ENCODE results near the gene HEXA. TPM values are rescaled to one million over a fixed set of nuclear protein-coding genes. Genes with fewer than 3 reads are reported as not detected.
A peak's percentile ranks its signal among the peaks of the same experiment; 100 is the strongest.
"Not testable (repeated sequence)": the region's sequence is repeated elsewhere in the genome, so short reads cannot be mapped to it uniquely, and the experiment has no call there.

The HEXA gene
- total RNA-seq (100 to 1,000 TPM; 102 to 110 TPM), polyA plus RNA-seq (100 to 1,000 TPM in 1 of 3 donors, 10 to 100 TPM in 2; 80.0 to 113 (median 94.7) TPM), total RNA-seq (44.3 to 98.4 (median 62.5) reads per million in 6 experiments)

DNA sequence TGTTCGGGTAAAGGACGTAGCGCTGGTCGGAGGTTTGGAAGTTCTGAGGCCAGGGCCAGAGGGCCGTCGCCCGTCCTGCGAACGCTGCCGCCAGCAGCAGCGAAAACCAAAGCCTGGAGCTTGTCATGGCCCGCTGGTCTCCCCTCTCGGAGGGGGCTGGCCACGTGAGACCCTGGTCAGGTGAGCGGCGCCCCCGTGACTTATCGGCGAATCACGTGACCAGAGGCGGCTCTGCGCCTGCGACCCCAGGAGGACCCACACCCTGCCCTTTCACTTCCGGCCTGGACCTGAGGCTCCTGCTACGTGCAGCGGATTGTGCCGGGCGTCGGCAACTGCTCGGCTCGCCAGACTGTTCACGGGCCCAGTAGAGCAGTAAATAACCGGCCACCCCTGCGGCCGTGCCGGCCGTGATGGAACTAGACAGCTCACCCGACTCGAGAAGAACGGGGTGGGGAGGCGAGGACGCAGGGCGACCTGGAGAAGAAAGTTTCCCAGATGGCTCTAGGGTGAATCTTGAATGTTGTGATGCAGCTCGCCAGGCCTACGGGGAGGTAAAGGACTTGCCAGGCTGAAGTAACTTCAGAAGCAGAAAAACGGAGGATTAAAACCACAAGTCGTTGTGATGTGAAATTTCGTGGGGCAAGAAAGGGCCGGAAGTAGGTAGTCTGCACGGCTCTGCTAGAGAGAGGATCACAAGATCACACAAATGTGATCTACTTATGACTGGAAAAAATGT, at the start of gene HEXA:
Gene HEXA (minus strand): TSS at position 169 of the 736 bp plus-strand sequence. CDS start 42 bp downstream, at position 127.
- POLR2A ChIA-PET = interaction anchor here (0.6 to 3.5 kb wide), 27 partner anchors 9 to 407 kb away, joined by 3 to 55 read pairs (median 4); partner anchors contain the start of genes ADPGK, ARIH1, BBS4 and CELF6
- peaks cover 35 to 69% (median 61%) of the 10 kb centered on the region in 4 donors for H3K4me1 Mint-ChIP-seq

DNA sequence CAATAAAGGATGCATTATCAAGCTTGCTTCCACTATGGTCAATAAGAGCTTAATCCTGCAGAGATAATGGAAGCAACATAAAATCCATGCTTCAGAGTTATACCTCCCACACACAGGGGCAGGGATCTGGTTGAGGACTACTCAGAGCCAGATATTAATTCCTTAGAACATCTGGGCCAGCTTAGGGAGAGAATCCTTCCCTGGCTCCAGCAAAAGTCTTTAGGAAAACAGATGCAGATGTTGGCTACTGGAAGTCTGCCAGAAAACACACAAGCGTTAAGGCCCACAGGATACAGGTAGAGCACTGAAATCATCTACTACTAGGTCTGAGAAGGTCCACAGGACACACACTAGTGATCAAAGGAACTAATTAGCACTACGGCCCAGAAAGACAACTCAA, 47.4 kb upstream of the HEXA start:
- ATAC-seq (no peak), DNase-seq (no peak)
- Mint-ChIP-seq H3K27me3 (peaks cover 0 to 2% (median 0%) of the 10 kb centered on the region in 5 donors), H3K4me3 (no peak overlapping the region), H3K27ac (no peak overlapping the region), H3K4me1 (peaks cover 0 to 11% (median under 1%) of the 10 kb centered on the region in 4 donors), H3K9me3 (peaks cover 8 to 35% (median 24%) of the 10 kb centered on the region in 9 donors), H3K36me3 (peaks cover 0 to 27% (median 6%) of the 10 kb centered on the region in 3 donors)
- POLR2A ChIA-PET = no interaction called here

More for the DNA sequence above, at the start of gene HEXA:
- peaks cover 0 to 17% (median 0%) of the 10 kb centered on the region in 3 donors for H3K36me3 Mint-ChIP-seq
- H3K9me3 Mint-ChIP-seq = peaks cover 0 to 3% (median 0%) of the 10 kb centered on the region in 9 donors
- H3K4me3 Mint-ChIP-seq = peak within 1 kb of the TSS; percentile 89 to 99 (median 95)
- ATAC-seq (peak; percentile 83 to 87), DNase-seq (peak; percentile 95 to 100 (median 98))
- H3K27me3 Mint-ChIP-seq = peaks cover 0 to 9% (median 0%) of the 10 kb centered on the region in 5 donors
- H3K27ac Mint-ChIP-seq = peak within 1 kb of the TSS; percentile 95 to 100 (median 98)

GRCh38 chr15:72421484-72421883, 45.7 kb upstream of the HEXA start:
- H3K4me3 Mint-ChIP-seq = no peak overlapping the region
- peaks cover 4 to 18% (median 13%) of the 10 kb centered on the region in 9 donors for H3K9me3 Mint-ChIP-seq
- H3K27ac Mint-ChIP-seq = no peak overlapping the region
- DNase-seq = no peak
- peaks cover 0 to 15% (median 2%) of the 10 kb centered on the region in 3 donors for H3K36me3 Mint-ChIP-seq
- POLR2A ChIA-PET = no interaction called here
- peaks cover 0 to 4% (median 0%) of the 10 kb centered on the region in 5 donors for H3K27me3 Mint-ChIP-seq
- ATAC-seq = no peak
- peaks cover 0 to 1% (median under 1%) of the 10 kb centered on the region in 4 donors for H3K4me1 Mint-ChIP-seq

GRCh38 chr15:72420576-72420975, 44.8 kb upstream of the HEXA start:
- no peak for ATAC-seq
- H3K27me3 Mint-ChIP-seq = peaks cover 0 to 4% (median 0%) of the 10 kb centered on the region in 5 donors
- POLR2A ChIA-PET = interaction anchor here (0.6 kb wide), 1 partner anchor 178 kb away, joined by 3 read pairs; no protein-coding TSS in a partner anchor
- DNase-seq = no peak
- H3K27ac Mint-ChIP-seq = peak overlapping the region in 1 of 10 donors; percentile 57
- H3K4me3 Mint-ChIP-seq = no peak overlapping the region
- peaks cover 3 to 11% (median 8%) of the 10 kb centered on the region in 9 donors for H3K9me3 Mint-ChIP-seq
- peaks cover 0 to 9% (median 2%) of the 10 kb centered on the region in 3 donors for H3K36me3 Mint-ChIP-seq
- peaks cover 0 to 1% (median 0%) of the 10 kb centered on the region in 4 donors for H3K4me1 Mint-ChIP-seq

DNA sequence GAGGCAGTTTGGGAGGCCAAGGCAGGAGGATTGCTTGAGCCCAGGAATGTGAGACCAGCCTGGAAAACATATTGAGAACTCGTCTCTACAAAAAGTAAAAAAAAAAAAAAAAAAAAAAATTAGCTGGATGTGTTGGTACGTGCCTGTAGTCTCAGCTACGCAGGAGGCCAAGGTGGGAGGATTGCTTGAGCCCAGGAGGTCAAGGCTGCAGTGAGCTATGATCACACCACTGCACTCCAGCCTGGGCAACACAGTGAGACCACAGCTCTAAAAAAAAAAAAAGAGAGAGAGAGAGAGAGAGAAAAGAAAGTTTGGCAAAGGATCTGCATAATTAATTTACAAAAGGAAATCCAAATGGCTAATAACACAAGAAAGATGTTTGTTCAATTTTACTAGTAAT, 44.0 kb upstream of the HEXA start:
- H3K4me3 Mint-ChIP-seq, H3K4me1 Mint-ChIP-seq, DNase-seq, ATAC-seq, H3K9me3 Mint-ChIP-seq, H3K36me3 Mint-ChIP-seq, H3K27me3 Mint-ChIP-seq, H3K27ac Mint-ChIP-seq: not testable (repeated sequence)
- POLR2A ChIA-PET = interaction anchor here (0.6 kb wide), 2 partner anchors 84 to 179 kb away, joined by 3 to 5 read pairs; no protein-coding TSS in a partner anchor

- POLR2A ChIA-PET = no interaction called here
- Mint-ChIP-seq H3K4me3 (no peak overlapping the region), H3K9me3 (peaks cover 0 to 11% (median 1%) of the 10 kb centered on the region in 9 donors)
These were observed 39.5 kb upstream of the HEXA start for GRCh38 chr15:72415304-72415703.

GRCh38 chr15:72413337-72413736, 37.5 kb upstream of the HEXA start:
- not testable (repeated sequence) for ATAC-seq, H3K4me3 Mint-ChIP-seq
- H3K9me3 Mint-ChIP-seq = peaks cover 0 to 11% (median 1%) of the 10 kb centered on the region in 9 donors

More at GRCh38 chr15:72415304-72415703, 39.5 kb upstream of the HEXA start:
- Mint-ChIP-seq H3K27ac (no peak overlapping the region), H3K27me3 (peaks cover under 1 to 7% (median 2%) of the 10 kb centered on the region in 5 donors), H3K4me1 (no peaks in the 10 kb centered on the region), H3K36me3 (peaks cover 0 to 7% (median 0%) of the 10 kb centered on the region in 3 donors)
- DNase-seq = no peak
- ATAC-seq = no peak

GRCh38 chr15:72411544-72411943, 35.7 kb upstream of the HEXA start:
- DNase-seq = no peak
- H3K4me3 Mint-ChIP-seq = no peak overlapping the region
- no peak overlapping the region for H3K27ac Mint-ChIP-seq
- POLR2A ChIA-PET = no interaction called here
- peaks cover 4 to 32% (median 16%) of the 10 kb centered on the region in 5 donors for H3K27me3 Mint-ChIP-seq
- H3K9me3 Mint-ChIP-seq = peaks cover 0 to 11% (median 1%) of the 10 kb centered on the region in 9 donors
- H3K36me3 Mint-ChIP-seq = peaks cover 0 to 7% (median 0%) of the 10 kb centered on the region in 3 donors
- H3K4me1 Mint-ChIP-seq = no peaks in the 10 kb centered on the region
- no peak for ATAC-seq

More at GRCh38 chr15:72413337-72413736, 37.5 kb upstream of the HEXA start:
- H3K4me1 Mint-ChIP-seq, H3K36me3 Mint-ChIP-seq, POLR2A ChIA-PET, H3K27ac Mint-ChIP-seq, DNase-seq: not testable (repeated sequence)
- peaks cover 7 to 17% (median 8%) of the 10 kb centered on the region in 5 donors for H3K27me3 Mint-ChIP-seq

DNA sequence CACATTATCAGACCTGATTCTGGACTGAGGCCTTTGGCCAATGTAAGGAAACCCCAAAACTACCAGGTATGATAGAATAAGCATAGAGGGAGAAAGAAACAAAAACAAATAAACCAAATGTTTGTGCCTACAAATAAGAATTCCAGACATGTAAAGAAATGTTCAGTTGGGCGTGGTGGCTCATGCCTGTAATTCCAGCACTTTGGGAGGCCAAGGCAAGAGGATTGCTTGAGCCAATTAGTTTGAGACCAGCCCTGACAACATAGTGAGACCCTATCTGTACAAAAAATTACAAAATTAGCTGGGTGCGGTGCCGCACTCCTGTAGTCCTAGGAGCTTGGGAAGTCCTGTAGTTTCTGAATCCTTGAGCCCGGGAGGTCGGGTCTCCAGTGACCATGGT, 35.3 kb upstream of the HEXA start:
- no peak for ATAC-seq
- peaks cover 0 to 7% (median 0%) of the 10 kb centered on the region in 3 donors for H3K36me3 Mint-ChIP-seq

GRCh38 chr15:72406936-72407335, 31.1 kb upstream of the HEXA start:
- DNase-seq = no peak
- Mint-ChIP-seq H3K27ac (no peak overlapping the region), H3K36me3 (peaks cover 0 to 7% (median 0%) of the 10 kb centered on the region in 3 donors), H3K4me1 (no peaks in the 10 kb centered on the region), H3K9me3 (peaks cover 0 to 11% (median 1%) of the 10 kb centered on the region in 9 donors), H3K27me3 (peaks cover 11 to 74% (median 30%) of the 10 kb centered on the region in 5 donors), H3K4me3 (no peak overlapping the region)
- POLR2A ChIA-PET = no interaction called here
- ATAC-seq = no peak

More for the DNA sequence above, 35.3 kb upstream of the HEXA start:
- POLR2A ChIA-PET = no interaction called here
- Mint-ChIP-seq H3K27ac (no peak overlapping the region), H3K4me3 (no peak overlapping the region), H3K4me1 (no peaks in the 10 kb centered on the region), H3K27me3 (peaks cover 4 to 37% (median 18%) of the 10 kb centered on the region in 5 donors), H3K9me3 (peaks cover 0 to 11% (median 1%) of the 10 kb centered on the region in 9 donors)
- DNase-seq = no peak

DNA sequence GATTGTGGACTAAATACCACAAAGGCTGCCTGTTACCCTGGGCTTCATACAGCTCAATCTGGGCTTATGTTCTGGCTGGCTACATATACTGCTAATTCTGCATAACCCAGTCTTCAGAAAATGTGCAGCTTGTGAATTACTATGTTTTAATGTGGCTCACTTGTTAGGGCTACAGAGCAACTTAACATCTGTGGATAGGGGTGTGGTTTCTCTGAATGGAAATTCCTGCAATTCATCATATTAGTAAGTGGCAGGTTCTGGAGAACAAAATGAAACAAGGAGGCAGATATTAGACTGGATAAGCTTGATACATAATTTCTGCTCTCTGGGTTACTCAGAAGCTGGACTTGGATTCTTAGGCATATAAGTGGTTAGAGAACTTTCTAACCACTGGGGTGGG, 29.0 kb upstream of the HEXA start:
- Mint-ChIP-seq H3K4me1 (no peaks in the 10 kb centered on the region), H3K27me3 (peaks cover 10 to 70% (median 32%) of the 10 kb centered on the region in 5 donors), H3K4me3 (no peak overlapping the region), H3K9me3 (peaks cover 0 to 3% (median 0%) of the 10 kb centered on the region in 9 donors), H3K36me3 (no peaks in the 10 kb centered on the region), H3K27ac (no peak overlapping the region)
- POLR2A ChIA-PET = no interaction called here
- no peak for ATAC-seq
- no peak for DNase-seq

- no peak overlapping the region for H3K4me3 Mint-ChIP-seq
- H3K27me3 Mint-ChIP-seq = peaks cover 8 to 65% (median 29%) of the 10 kb centered on the region in 5 donors
- H3K36me3 Mint-ChIP-seq = no peaks in the 10 kb centered on the region
- DNase-seq (no peak), ATAC-seq (no peak)
- peaks cover 0 to under 1% (median 0%) of the 10 kb centered on the region in 9 donors for H3K9me3 Mint-ChIP-seq
- no peak overlapping the region for H3K27ac Mint-ChIP-seq
- no peaks in the 10 kb centered on the region for H3K4me1 Mint-ChIP-seq
- POLR2A ChIA-PET = no interaction called here
These were observed 28.5 kb upstream of the HEXA start for GRCh38 chr15:72404356-72404755.

GRCh38 chr15:72402726-72403125, 26.9 kb upstream of the HEXA start:
- Mint-ChIP-seq H3K27me3 (peaks cover 11 to 54% (median 29%) of the 10 kb centered on the region in 5 donors), H3K4me3 (no peak overlapping the region), H3K4me1 (no peaks in the 10 kb centered on the region), H3K36me3 (no peaks in the 10 kb centered on the region), H3K27ac (peak overlapping the region in 1 of 10 donors; percentile 1), H3K9me3 (no peaks in the 10 kb centered on the region)
- POLR2A ChIA-PET = no interaction called here
- DNase-seq = no peak
- no peak for ATAC-seq

Data from naive thymus-derived CD8-positive, alpha-beta T cell (primary cell).